Thoracic aorta (tissue), 2 donors: Measurements from ENCODE around the gene HLF. TPM values are rescaled to one million over a fixed set of nuclear protein-coding genes. Genes with fewer than 3 reads are reported as not detected.

Experiments
- ATAC-seq: fragments of 150-250 bp; one replicate; pipeline ENCODE4 v1.8.0; 2017; ENCODE audit warnings: low read depth; ENCODE audit not compliant: insufficient number of reproducible peaks, low FRiP score
- DNase-seq: peaks from one replicate; pipeline ENCODE4 v3.0.0-alpha.2; 2020; ENCODE audit warnings: low spot score
- H3K27ac ChIP-seq, 2 donors: fragments of 200-600 bp; sonication (generic); 1 replicate in 1 of 2; 2 replicates in 1 of 2; pipeline ENCODE4 v1.5.1; 2016; ENCODE audit warnings: mild to moderate bottlenecking in 2 of 2, moderate library complexity in 2 of 2
- H3K27me3 ChIP-seq: fragments of 200-600 bp; sonication (generic); replicated peaks from 2 replicates; pipeline ENCODE4 v1.6.0; 2016; ENCODE audit warnings: mild to moderate bottlenecking; ENCODE audit not compliant: insufficient read depth
- H3K36me3 ChIP-seq: fragments of 200-600 bp; sonication (generic); one replicate; pipeline ENCODE4 v1.5.1; 2016
- H3K4me1 ChIP-seq, 2 donors: fragments of 200-600 bp; sonication (generic); 1 replicate in 1 of 2; 2 replicates in 1 of 2; pipeline versions ENCODE4 v1.5.1 to v1.6.0; 2016; ENCODE audit warnings: low read depth in 2 of 2, mild to moderate bottlenecking in 1 of 2; ENCODE audit not compliant: control insufficient read depth in 1 of 2
- H3K4me3 ChIP-seq: fragments of 200-600 bp; sonication (generic); 2 replicates; pipeline ENCODE4 v1.5.1; 2016; ENCODE audit warnings: mild to moderate bottlenecking
- H3K9me3 ChIP-seq: fragments of 200-600 bp; sonication (generic); 2 replicates; pipeline ENCODE4 v1.5.1; 2016
- CTCF ChIP-seq: fragments of 200-600 bp; sonication (generic); IDR thresholded peaks from one replicate; pipeline ENCODE4 v1.5.1; 2019; ENCODE audit warnings: antibody characterized with exemption
- total RNA-seq, 2 donors: library from RNA; depleted of rRNA; stranded (reverse); fragments of >200 nt; gene quantifications; one replicate each; pipeline versions ENCODE4 v1.1.0 to v1.2.3, GENCODE V29; 2016

The HLF gene
- total RNA-seq, 2 donors from 2014 or later, result 10.2 to 12.5 TPM

- DNase-seq, result no peak
- Histone ChIP-seq H3K4me1 (peaks cover 27 to 78% of the 10 kb centered on the region in 2 donors), H3K9me3 (no peaks in the 10 kb centered on the region), H3K36me3 (no peaks in the 10 kb centered on the region), H3K27me3 (no peaks in the 10 kb centered on the region), H3K4me3 (no peak overlapping the region), H3K27ac (peak overlapping the region in 1 of 2 donors; percentile 2)
- no peak for ATAC-seq
- TF ChIP-seq CTCF, result no peak
These were observed 5.1 kb downstream of the HLF start for GRCh38 chr17:55269894-55270293.

DNA sequence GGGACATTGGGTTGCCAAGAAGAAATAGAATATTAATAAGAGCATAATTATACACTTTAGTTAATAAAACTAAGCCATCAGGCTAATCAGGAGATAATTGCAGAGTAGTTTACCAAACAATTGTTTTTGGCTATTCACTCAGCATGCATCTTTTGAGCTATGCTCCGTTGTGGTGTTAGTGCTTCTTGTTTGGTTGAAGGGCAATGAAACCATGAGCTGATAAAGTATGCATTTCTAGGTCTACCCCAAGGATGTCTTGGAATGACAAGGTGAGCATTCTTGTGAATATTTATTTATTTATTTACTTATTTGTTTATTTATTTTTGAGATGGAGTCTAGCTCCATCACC is 6.4 kb downstream of the HLF start:
- Histone ChIP-seq H3K4me1 (peaks cover 40 to 91% of the 10 kb centered on the region in 2 donors), H3K9me3 (no peaks in the 10 kb centered on the region), H3K27me3 (no peaks in the 10 kb centered on the region), H3K27ac (peak overlapping the region in 1 of 2 donors; percentile 4), H3K36me3 (no peaks in the 10 kb centered on the region), H3K4me3 (no peak overlapping the region)
- DNase-seq (no peak), ATAC-seq (no peak)
- no peak for TF ChIP-seq CTCF

DNA sequence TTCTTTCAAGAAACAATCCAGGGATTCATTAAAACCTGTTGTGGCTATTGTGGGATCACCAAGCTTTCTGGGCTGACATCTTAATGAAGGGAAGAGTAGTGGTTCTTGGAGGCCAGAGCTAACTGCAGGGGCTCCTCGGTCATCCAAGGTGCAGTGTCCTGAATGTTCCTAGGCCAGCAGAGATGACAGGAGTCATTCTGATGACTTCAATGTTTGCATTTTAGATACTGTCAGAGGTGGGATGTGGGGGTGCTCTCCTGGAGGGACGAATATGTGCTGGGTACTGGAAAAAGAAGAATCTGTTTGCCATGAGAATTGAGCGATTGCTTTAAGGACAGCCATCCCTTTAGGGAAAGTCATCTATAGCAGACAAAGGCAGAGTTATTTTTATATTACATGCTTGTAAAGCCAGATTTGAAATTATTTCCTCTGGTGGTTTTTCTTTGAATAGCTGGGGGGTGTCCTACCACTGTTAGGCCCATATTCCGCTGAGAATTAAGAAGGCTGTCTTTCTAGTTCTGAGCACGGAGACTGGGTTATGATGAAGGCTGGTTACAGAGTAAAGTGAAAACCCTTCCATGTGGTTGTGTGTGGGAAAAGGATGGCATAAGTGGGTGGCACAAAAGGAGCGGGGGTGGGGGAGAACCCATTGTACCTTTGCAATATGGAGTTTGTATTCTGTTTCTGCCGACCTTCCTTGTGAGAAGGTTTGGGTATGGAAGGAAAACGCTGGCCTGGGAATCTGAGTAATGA is 7.4 kb downstream of the HLF start:
- H3K27me3 ChIP-seq, result no peaks in the 10 kb centered on the region
- ATAC-seq, result no peak
- H3K27ac ChIP-seq, result peak overlapping the region; percentile 87 to 90
- H3K9me3 ChIP-seq, result no peaks in the 10 kb centered on the region
- peaks cover 41 to 91% of the 10 kb centered on the region in 2 donors for H3K4me1 ChIP-seq
- no peak overlapping the region for H3K4me3 ChIP-seq
- H3K36me3 ChIP-seq, result no peaks in the 10 kb centered on the region
- DNase-seq, result no peak
- no peak for TF ChIP-seq CTCF

GRCh38 chr17:55272711-55273578 is 8.2 kb downstream of the HLF start:
- Histone ChIP-seq H3K27ac (peak overlapping the region; percentile 87 to 90), H3K36me3 (no peaks in the 10 kb centered on the region), H3K27me3 (no peaks in the 10 kb centered on the region), H3K4me3 (peak overlapping the region; percentile 36), H3K9me3 (no peaks in the 10 kb centered on the region), H3K4me1 (peaks cover 45 to 91% of the 10 kb centered on the region in 2 donors)
- ATAC-seq (peak; percentile 33), DNase-seq (no peak)
- TF ChIP-seq CTCF, result no peak
